ENCODE data around the gene FXYD3. TPM values are rescaled to one million over a fixed set of nuclear protein-coding genes. Genes with fewer than 3 reads are reported as not detected.

The FXYD3 gene
- total and polyA plus RNA-seq, 2 experiments from 2014 or later = 0.35 TPM; not detected in 1

GRCh38 chr19:35093430-35093829 is 22.2 kb upstream of the FXYD3 start:
- Histone ChIP-seq H3K9me3 (ENCODE audit: low read depth) (no peaks in the 10 kb centered on the region), H3K4me3 (no peak overlapping the region)
- no peak for TF ChIP-seq CTCF (IDR thresholded peaks at IDR 0.05; ENCODE audit: low read depth, low read length)

GRCh38 chr19:35093941-35094647 is 21.5 kb upstream of the FXYD3 start:
- H3K4me3 ChIP-seq = no peak overlapping the region
- no peak for TF ChIP-seq CTCF (IDR thresholded peaks at IDR 0.05; ENCODE audit: low read depth, low read length)
- no peaks in the 10 kb centered on the region for H3K4me1 ChIP-seq (ENCODE audit: low read depth)

More at GRCh38 chr19:35093430-35093829, 22.2 kb upstream of the FXYD3 start:
- DNase-seq (ENCODE audit: low read depth in 1 of 2, low spot score in 1 of 2) = no peak
- H3K27me3 ChIP-seq = no peaks in the 10 kb centered on the region
- no peak overlapping the region for H3K27ac ChIP-seq
- no peaks in the 10 kb centered on the region for H3K36me3 ChIP-seq
- H3K4me1 ChIP-seq (ENCODE audit: low read depth) = no peaks in the 10 kb centered on the region

GRCh38 chr19:35094656-35095055 is 21.0 kb upstream of the FXYD3 start:
- no peaks in the 10 kb centered on the region for H3K4me1 ChIP-seq (ENCODE audit: low read depth)
- H3K27ac ChIP-seq = no peak overlapping the region
- H3K36me3 ChIP-seq = no peaks in the 10 kb centered on the region
- H3K27me3 ChIP-seq = no peaks in the 10 kb centered on the region
- H3K9me3 ChIP-seq (ENCODE audit: low read depth) = no peaks in the 10 kb centered on the region
- H3K4me3 ChIP-seq = no peak overlapping the region
- no peak for DNase-seq (ENCODE audit: low read depth in 1 of 2, low spot score in 1 of 2)
- TF ChIP-seq CTCF (IDR thresholded peaks at IDR 0.05; ENCODE audit: low read depth, low read length) = no peak

More at GRCh38 chr19:35093941-35094647, 21.5 kb upstream of the FXYD3 start:
- no peak overlapping the region for H3K27ac ChIP-seq
- DNase-seq (ENCODE audit: low read depth in 1 of 2, low spot score in 1 of 2) = no peak
- H3K9me3 ChIP-seq (ENCODE audit: low read depth) = no peaks in the 10 kb centered on the region
- no peaks in the 10 kb centered on the region for H3K36me3 ChIP-seq
- H3K27me3 ChIP-seq = no peaks in the 10 kb centered on the region

GRCh38 chr19:35095667-35096368 is 19.8 kb upstream of the FXYD3 start:
- no peak for TF ChIP-seq CTCF (IDR thresholded peaks at IDR 0.05; ENCODE audit: low read depth, low read length)
- no peaks in the 10 kb centered on the region for H3K4me1 ChIP-seq (ENCODE audit: low read depth)
- no peaks in the 10 kb centered on the region for H3K27me3 ChIP-seq
- H3K4me3 ChIP-seq = no peak overlapping the region
- no peak for DNase-seq (ENCODE audit: low read depth in 1 of 2, low spot score in 1 of 2)
- H3K27ac ChIP-seq = no peak overlapping the region
- H3K9me3 ChIP-seq (ENCODE audit: low read depth) = no peaks in the 10 kb centered on the region
- no peaks in the 10 kb centered on the region for H3K36me3 ChIP-seq

GRCh38 chr19:35098413-35099049 is 17.1 kb upstream of the FXYD3 start:
- DNase-seq (ENCODE audit: low read depth in 1 of 2, low spot score in 1 of 2) = no peak
- no peaks in the 10 kb centered on the region for H3K36me3 ChIP-seq
- no peaks in the 10 kb centered on the region for H3K4me1 ChIP-seq (ENCODE audit: low read depth)
- no peak for TF ChIP-seq CTCF (IDR thresholded peaks at IDR 0.05; ENCODE audit: low read depth, low read length)
- no peak overlapping the region for H3K4me3 ChIP-seq
- no peaks in the 10 kb centered on the region for H3K27me3 ChIP-seq
- no peaks in the 10 kb centered on the region for H3K9me3 ChIP-seq (ENCODE audit: low read depth)
- H3K27ac ChIP-seq = no peak overlapping the region

All from cardiac muscle cell (in vitro differentiated cells and primary cell).